NCI-H1417 (cell line): ENCODE results near the gene SLC15A3.
"Not testable (repeated sequence)": the region's sequence is repeated elsewhere in the genome, so short reads cannot be mapped to it uniquely, and the experiment has no call there.

ENCODE experiments used
- DNase-seq, 3 experiments: peaks; one replicate each; lab custom pipeline; 2025; lab: John Stamatoyannopoulos, UW

The SLC15A3 gene

DNA sequence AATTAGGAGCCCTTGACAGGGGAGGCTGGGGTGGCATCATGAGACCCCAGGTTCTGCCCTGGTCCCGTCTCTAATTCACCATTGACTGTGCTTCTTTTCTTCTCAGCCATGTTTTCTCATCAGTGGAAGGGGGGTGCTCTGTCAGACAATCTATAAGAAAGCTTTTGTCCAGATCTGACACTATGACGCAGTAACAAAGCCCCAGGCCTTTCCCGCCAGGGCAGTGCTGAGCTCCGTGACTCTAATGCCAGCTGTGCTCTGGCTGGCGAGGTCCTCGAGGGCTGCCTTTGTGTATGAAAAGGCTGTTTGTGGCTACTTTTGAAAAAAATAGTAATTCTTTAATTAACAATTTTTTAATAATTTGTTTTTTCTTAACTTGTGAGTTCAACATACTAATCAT, 22.8 kb upstream of the SLC15A3 start:
- peak in 1 of 3 experiments; percentile 22 for DNase-seq

GRCh38 chr11:60974316-60974715, 22.3 kb upstream of the SLC15A3 start:
- DNase-seq = not testable (repeated sequence)

DNA sequence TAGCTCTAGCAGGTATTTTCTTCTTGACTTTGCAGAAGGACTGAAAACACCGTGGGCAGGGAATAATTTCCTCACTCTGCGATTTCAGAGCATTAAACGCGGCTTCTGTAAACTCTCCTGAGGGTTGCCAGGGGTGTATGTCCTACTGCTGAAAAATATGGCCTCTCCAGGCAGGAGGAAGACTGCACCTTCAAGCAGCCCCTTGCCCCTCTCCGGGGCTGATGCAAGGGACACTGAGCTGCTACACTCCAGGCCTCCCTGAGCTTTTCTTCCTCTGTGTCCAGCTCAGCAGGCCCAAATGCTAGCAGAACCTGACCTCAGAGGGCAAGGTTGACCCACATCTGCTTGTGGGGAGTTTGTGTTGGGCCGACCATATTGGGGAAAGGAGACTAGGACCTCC, 21.7 kb upstream of the SLC15A3 start:
- DNase-seq = no peak

- DNase-seq = no peak
Observed at GRCh38 chr11:60972182-60973030, 20.4 kb upstream of the SLC15A3 start.

DNA sequence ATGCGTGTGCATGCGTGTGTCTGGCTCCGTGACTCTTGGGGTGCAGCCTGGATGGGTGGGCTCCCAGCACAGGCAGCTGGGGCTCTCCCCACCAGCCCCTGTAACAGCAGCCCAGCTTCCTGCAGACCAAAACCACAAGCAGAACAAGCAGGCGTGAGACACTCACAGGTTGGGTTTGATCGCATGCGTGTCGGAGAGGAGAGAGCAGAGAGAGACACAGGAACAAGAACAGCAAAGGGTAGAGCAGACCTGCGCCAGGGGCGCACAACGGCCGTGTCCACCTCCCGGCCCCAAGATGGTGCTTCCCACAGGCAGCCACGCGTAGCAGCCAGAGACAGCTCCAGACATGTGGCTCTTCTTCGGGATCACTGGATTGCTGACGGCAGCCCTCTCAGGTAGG, 19.5 kb upstream of the SLC15A3 start, which contains the start of gene CD6:
Gene CD6 (plus strand): TSS at position 161 of the 400 bp plus-strand sequence. CDS start 186 bp downstream, at position 347.
- DNase-seq = no peak

DNA sequence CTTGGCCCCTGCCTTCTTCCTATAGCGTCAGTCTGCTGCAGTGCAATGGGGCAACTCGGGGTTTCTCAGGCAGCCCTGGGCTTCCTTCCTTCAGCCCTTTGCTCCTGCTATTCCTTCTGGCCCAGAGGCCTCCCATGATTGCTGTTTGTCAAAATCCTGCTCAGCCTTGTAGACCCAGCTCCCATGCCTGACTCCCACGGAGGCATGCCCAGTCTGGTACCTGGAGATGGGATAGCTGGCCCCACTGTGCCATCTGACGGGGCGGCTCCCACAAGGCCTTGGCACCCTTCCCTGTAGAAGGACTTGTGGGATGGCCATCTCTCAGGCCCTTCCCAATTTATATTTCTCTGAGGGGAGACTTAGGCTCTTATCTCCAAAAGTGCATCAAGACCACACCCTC, 18.9 kb upstream of the SLC15A3 start:
- no peak for DNase-seq

DNA sequence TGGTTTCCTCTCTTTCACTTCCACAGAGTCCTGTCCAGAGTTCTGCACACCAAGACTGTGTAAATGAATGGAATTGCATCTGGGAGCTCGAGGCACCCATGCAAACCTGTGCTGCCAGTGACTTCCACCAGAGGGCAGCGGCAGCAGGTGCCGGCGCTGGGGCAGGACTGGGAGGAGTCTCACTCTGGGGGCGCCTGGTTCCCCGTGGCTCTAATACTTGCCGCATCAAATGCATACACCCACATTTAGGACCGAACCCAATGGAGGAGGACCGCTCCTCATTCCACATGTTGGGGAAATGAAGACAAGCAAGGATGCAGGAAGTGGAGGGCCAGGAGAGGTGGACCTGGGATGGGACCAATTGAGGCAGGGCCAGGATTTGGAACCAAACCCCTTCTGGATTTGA, 18.4 kb upstream of the SLC15A3 start:
- peak; percentile 23 to 64 (median 58) for DNase-seq

- DNase-seq = no peak
Observed at GRCh38 chr11:60968223-60968622, 16.2 kb upstream of the SLC15A3 start.

DNA sequence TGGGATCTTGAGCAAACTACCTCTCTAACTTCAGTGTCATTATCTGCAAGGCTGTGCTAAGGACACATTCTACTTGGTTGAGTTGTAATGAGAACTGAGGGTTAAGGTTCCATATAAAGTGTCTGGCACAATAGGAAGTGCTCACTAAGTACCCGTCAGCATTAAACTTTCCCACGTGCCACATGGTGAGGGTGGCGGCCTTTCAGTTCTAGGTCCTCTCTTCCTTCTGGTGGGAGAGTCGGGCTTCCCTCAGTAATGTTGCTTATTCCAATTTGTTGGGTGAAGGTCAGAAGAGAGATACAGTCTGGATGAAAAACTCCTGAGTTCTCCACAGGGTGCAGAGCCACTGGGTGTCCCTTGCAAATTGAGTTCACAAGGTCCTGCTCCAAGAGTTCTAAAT, 14.9 kb upstream of the SLC15A3 start:
- DNase-seq = no peak

GRCh38 chr11:60964801-60965200, 12.8 kb upstream of the SLC15A3 start:
- no peak for DNase-seq

DNA sequence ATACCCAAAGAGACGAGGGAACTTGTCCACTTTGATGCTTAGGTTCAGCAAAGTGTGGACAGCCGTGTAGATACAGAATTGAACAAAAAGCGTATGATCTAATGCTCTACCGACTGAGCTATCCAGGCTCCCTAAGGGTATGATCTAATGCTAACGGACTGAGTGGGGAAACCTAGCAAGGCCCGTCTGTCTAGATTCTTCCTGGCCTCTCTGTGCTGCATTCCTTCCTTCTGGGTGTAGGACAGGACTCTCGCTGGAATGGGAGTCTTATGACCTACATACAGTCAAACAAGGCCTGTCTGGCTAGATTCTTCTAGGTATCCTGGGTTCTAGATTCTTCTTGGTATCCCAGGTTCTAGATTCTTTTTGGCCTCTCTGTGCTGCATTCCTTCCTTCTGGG, 8.4 kb upstream of the SLC15A3 start:
- DNase-seq = no peak

DNA sequence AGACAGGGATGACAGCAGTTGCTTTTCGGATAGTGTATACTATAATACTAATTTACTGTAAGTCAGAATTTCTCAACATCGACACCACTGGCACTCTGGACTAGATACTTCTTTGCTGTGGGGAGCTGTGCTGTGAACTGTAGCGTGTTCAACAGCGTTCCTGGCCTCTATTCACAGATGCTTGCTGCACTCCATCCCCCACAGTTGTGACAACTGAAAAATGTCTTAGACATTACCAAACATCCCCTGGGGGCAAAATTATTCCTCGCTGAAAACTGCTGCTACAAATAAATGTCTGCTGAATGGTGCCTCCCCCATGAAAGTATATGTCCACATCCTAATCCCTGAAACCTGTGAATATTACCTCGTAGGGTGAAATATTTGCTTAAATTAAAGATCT, 7.5 kb upstream of the SLC15A3 start:
- DNase-seq = peak in 1 of 3 experiments; percentile 53

GRCh38 chr11:60957188-60957587, 5.2 kb upstream of the SLC15A3 start:
- DNase-seq = no peak

DNA sequence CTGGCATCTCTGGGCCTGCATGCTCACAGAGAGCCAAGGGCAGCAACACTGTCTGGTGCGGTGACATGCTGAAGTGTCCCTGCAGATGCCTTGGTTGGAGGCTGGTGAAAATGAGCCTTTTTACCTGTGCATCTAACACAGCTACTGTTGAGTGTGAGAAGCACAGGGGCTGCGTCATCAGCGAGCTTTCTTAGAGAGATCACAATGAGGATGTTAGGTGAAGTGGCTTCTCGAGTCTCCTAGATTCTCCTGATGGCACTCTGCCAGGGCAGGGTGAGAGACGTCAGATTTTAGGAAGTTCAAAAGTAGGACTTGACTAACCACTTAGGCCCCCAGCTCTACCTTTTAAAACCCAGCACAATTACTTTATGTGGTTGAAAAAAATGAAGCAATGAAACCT, 3.6 kb upstream of the SLC15A3 start:
- DNase-seq = peak in 1 of 3 experiments; percentile 87

DNA sequence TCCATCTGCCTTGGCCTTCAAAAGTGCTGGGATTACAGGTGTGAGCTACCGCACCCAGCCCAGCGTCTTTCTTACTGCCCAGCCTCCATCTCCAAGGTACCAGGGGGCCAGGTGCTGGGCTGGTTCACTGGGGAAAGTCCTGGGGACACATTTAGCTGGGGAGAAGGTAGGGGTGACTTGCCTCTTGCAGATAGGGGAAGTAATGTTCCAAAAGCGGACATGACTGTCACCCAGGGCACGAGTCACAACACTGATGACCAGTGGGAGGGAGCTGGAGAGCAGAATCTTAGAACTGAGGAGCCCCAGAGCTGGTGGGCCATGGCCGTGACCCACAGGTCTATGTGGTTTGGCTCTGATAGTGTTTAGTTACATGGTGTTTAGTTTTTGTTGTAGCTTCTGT, 2.4 kb upstream of the SLC15A3 start:
- DNase-seq = no peak

GRCh38 chr11:60953781-60954180, 1.8 kb upstream of the SLC15A3 start:
- DNase-seq = no peak

DNA sequence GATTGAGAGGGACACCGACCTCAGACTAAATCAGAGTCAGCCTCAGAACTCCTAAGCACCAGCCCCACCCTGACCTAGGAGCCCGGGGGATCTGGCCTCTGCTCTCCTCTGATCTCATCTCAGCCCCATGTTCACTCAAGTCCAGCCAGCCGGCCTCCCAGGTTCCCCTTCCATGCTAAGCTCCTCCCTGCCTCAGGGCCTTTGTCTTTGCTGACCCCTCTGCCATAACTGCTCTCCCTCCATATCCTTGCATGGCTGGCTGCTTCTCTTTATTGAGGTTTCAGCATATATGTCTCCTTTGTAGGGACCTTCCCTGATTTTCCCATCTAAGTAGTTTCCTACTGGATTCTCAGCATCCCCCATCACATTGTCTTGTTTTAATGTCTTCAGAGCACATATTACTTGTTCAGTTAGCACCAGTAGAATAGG, 780 bp upstream of the SLC15A3 start:
- no peak for DNase-seq

GRCh38 chr11:60951606-60951903, 421 bp downstream of the SLC15A3 start:
- no peak for DNase-seq

DNA sequence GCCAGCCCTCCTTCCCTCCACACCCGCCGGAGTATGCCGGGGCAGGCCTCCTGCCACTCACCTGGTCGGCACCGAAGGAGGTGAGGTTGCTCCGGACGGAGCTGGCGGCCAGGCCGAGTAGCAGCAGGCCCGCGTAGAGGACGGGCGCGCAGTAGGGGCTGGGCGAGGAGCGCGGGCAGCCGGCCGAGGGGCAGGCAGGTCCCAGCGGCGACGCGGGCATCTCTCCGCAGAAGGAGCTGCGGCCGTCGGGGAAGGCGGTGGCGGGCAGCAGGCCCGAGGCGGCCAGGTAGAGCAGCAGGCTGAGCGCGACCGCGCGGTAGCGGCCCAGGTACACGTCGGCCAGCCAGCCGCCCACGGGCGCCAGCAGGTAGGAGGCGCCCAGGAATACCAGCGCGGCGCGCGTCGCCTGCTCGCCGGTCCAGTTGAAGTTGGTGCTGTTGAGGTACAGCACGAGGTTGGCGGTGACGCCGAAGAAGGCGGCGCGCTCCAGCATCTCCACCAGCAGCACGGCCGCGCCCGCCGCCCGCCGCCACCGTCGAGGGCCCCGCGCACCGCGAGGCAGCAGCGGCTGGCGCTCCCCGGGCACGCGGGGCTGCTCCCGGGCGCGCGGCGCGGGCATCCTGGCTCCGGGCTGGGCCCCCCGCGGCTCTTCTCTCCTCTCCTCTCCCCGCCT, 907 bp downstream of the SLC15A3 start:
- no peak for DNase-seq

GRCh38 chr11:60950024-60950423, 2.0 kb downstream of the SLC15A3 start:
- no peak for DNase-seq

DNA sequence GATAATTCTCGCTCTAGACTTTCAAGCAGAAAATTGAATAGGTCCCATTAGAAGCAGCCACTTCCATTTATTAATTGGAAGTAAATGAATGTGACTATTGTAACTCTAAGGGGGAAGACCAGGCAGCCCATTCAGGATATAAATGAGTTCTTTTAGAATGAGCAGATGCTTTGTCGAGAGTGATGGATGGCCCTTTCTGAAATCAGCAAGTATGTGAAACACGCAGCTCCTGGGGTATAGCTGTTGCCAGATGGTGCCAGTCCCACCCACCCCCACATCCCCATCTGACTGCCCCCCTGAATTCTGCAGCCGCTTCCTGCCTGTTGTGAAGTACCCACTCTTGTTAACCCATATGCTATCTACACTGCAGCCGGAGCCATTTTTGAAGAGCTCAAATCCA, 3.7 kb downstream of the SLC15A3 start:
- DNase-seq = peak in 1 of 3 experiments; percentile 29

GRCh38 chr11:60947700-60948099, 4.3 kb downstream of the SLC15A3 start:
- no peak for DNase-seq

GRCh38 chr11:60946601-60947264, 5.2 kb downstream of the SLC15A3 start:
- DNase-seq = peak; percentile 41 to 68 (median 46)
